Neural cell (in vitro differentiated cells): Measurements from ENCODE around the gene CD247.

Experiments
- CTCF ChIP-seq: fragments of 450-650 bp; IDR thresholded peaks from 2 replicates; pipeline ENCODE4 v1.5.1; 2014; ENCODE audit warnings: antibody characterized with exemption, mild to moderate bottlenecking, moderate library complexity; ENCODE audit not compliant: poor library complexity, severe bottlenecking
- EZH2 ChIP-seq: fragments of 200-600, 300-800 bp; shearing (Covaris generic), sonication (generic); IDR thresholded peaks from 2 replicates; pipeline ENCODE4 v1.6.1; 2014; ENCODE audit warnings: antibody characterized with exemption, low read length, borderline replicate concordance, mild to moderate bottlenecking; ENCODE audit not compliant: insufficient read depth, poor library complexity, severe bottlenecking
- RAD21 ChIP-seq: fragments of 450-650 bp; conservative IDR thresholded peaks from 2 replicates; pipeline ENCODE4 v1.6.1; 2014; ENCODE audit warnings: antibody characterized with exemption, mild to moderate bottlenecking, moderate library complexity
- TAF1 ChIP-seq: IDR thresholded peaks from 2 replicates; pipeline ENCODE4 v1.6.1; 2012; ENCODE audit warnings: low read depth

- TF ChIP-seq CTCF (no peak), TAF1 (no peak), EZH2 (no peak), RAD21 (no peak)
These were observed 40.3 kb downstream of the CD247 start for GRCh38 chr1:167477986-167478385.
